Measurements from ENCODE around the gene SOHLH1. TPM values are rescaled to one million over a fixed set of nuclear protein-coding genes. Genes with fewer than 3 reads are reported as not detected.

SOHLH1 gene
- total RNA-seq, 4 donors from 2014 or later, result not detected

- no peak overlapping the region for H3K27ac ChIP-seq
- H3K36me3 ChIP-seq, result no peaks in the 10 kb centered on the region
- TF ChIP-seq, protein P1, sequence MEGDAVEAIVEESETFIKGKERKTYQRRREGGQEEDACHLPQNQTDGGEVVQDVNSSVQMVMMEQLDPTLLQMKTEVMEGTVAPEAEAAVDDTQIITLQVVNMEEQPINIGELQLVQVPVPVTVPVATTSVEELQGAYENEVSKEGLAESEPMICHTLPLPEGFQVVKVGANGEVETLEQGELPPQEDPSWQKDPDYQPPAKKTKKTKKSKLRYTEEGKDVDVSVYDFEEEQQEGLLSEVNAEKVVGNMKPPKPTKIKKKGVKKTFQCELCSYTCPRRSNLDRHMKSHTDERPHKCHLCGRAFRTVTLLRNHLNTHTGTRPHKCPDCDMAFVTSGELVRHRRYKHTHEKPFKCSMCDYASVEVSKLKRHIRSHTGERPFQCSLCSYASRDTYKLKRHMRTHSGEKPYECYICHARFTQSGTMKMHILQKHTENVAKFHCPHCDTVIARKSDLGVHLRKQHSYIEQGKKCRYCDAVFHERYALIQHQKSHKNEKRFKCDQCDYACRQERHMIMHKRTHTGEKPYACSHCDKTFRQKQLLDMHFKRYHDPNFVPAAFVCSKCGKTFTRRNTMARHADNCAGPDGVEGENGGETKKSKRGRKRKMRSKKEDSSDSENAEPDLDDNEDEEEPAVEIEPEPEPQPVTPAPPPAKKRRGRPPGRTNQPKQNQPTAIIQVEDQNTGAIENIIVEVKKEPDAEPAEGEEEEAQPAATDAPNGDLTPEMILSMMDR (IDR thresholded peaks at IDR 0.05), result no peak
- no peak for TF ChIP-seq POLR2A (IDR thresholded peaks at IDR 0.05)
- no peaks in the 10 kb centered on the region for H3K9me3 ChIP-seq
- H3K4me1 ChIP-seq, result no peaks in the 10 kb centered on the region
- no peak overlapping the region for H3K4me3 ChIP-seq
- intact Hi-C loops (cut with DNase I), result no loop called here
- DNase-seq, result no peak
- WGBS, 2 donors, result 89% methylated on average over 8 to 13 of the region's 19 CpGs
- peaks cover 0 to 78% (median 0%) of the 10 kb centered on the region in 4 donors for H3K27me3 ChIP-seq
Measured at GRCh38 chr9:135690836-135691570, 8.3 kb downstream of the SOHLH1 start.

GRCh38 chr9:135689011-135689410 is 10.3 kb downstream of the SOHLH1 start:
- intact Hi-C loops (cut with DNase I), result no loop called here
- WGBS, 2 donors, result 75 to 85% methylated on average over 7 to 8 of the region's 10 CpGs
- Histone ChIP-seq H3K4me1 (no peaks in the 10 kb centered on the region), H3K36me3 (no peaks in the 10 kb centered on the region), H3K27me3 (peaks cover 0 to 76% (median 0%) of the 10 kb centered on the region in 4 donors), H3K9me3 (no peaks in the 10 kb centered on the region), H3K4me3 (no peak overlapping the region), H3K27ac (no peak overlapping the region)
- no peak for DNase-seq
- no peak for TF ChIP-seq POLR2A (IDR thresholded peaks at IDR 0.05)
- TF ChIP-seq, protein P1 (IDR thresholded peaks at IDR 0.05), result no peak

GRCh38 chr9:135687216-135687615 is 12.1 kb downstream of the SOHLH1 start:
- Histone ChIP-seq H3K27ac (no peak overlapping the region), H3K4me3 (no peak overlapping the region), H3K4me1 (no peaks in the 10 kb centered on the region), H3K27me3 (peaks cover 0 to 76% (median 0%) of the 10 kb centered on the region in 4 donors), H3K9me3 (no peaks in the 10 kb centered on the region), H3K36me3 (no peaks in the 10 kb centered on the region)
- TF ChIP-seq, protein P1 (IDR thresholded peaks at IDR 0.05), result no peak
- no peak for TF ChIP-seq POLR2A (IDR thresholded peaks at IDR 0.05)
- DNase-seq, result no peak
- 69 to 87% methylated on average over 3 to 4 of the region's 15 CpGs for WGBS, 2 donors
- intact Hi-C loops (cut with DNase I), result no loop called here

DNA sequence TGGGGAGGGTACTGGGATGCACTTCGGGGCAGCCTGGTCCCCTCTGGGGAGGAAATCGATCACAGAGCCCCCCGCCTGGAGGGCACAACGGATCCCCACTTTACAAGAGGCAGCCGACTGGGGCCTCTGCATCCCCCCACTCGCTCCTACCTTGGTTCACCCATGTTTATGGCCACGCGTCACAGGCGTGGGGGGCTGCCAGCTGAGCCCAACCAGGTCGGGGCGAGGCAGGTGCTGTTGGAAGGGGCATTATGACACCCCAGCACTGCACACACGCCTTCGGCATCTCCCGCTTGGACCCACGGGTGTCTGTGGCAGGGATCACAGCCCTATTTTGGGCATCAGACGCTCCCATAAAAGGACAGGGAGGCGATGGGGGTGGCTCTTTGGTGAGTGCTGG is 14.6 kb downstream of the SOHLH1 start:
- TF ChIP-seq, protein P1 (IDR thresholded peaks at IDR 0.05), result no peak
- TF ChIP-seq POLR2A (IDR thresholded peaks at IDR 0.05), result no peak
- Histone ChIP-seq H3K9me3 (no peaks in the 10 kb centered on the region), H3K4me3 (no peak overlapping the region), H3K27me3 (peaks cover 0 to 74% (median 0%) of the 10 kb centered on the region in 4 donors), H3K4me1 (no peaks in the 10 kb centered on the region), H3K27ac (no peak overlapping the region), H3K36me3 (no peaks in the 10 kb centered on the region)
- 54 to 60% methylated on average over 3 to 4 of the region's 17 CpGs for WGBS, 2 donors
- no peak for DNase-seq
- intact Hi-C loops (cut with DNase I), result no loop called here

DNA sequence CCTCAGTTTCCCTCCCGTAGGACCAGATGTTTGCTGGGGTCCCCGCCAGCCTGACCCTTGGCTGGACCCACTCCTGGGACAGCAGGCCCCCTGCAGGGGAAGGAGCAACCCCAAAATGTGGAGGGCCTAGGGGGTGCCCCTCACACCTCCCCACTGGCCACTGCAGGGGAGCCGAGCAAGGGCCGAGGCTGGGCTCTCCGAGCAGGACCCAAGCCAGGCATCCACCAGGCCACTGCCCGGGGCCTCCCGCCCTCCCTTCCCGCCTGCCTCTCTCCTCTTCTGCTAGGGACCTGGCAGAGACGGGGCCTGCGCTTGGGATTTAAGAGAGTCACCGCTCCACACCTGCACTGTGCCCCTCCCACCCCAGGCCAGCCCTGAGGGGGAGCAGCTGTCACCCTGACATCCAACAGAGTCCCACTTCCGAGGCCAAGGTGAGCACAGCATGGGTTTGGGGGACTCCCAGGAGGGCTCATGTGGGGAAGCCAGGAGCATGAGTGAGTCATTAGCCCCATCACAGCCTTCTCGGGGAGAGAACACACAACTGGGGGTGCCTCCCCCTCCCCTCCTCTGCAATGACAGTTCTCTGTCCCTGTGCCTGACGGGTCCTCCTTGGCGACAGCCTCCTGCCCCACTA is 15.8 kb downstream of the SOHLH1 start:
- no peaks in the 10 kb centered on the region for H3K4me1 ChIP-seq
- H3K36me3 ChIP-seq, result no peaks in the 10 kb centered on the region
- no peak overlapping the region for H3K4me3 ChIP-seq
- H3K27me3 ChIP-seq, result peaks cover 0 to 68% (median 0%) of the 10 kb centered on the region in 4 donors
- no peaks in the 10 kb centered on the region for H3K9me3 ChIP-seq
- intact Hi-C loops (cut with DNase I), result no loop called here
- no peak overlapping the region for H3K27ac ChIP-seq
- WGBS, 2 donors, result 34 to 49% methylated on average over 3 of the region's 15 CpGs
- no peak for DNase-seq
- TF ChIP-seq, protein P1 (IDR thresholded peaks at IDR 0.05), result no peak
- TF ChIP-seq POLR2A (IDR thresholded peaks at IDR 0.05), result no peak

Data from esophagus squamous epithelium (tissue), 5 donors.